IMR-90 (cell line): ENCODE measurements around the gene GSE1.

Experiments
- CEBPB ChIP-seq: IDR thresholded peaks from 2 replicates; pipeline ENCODE4 v1.6.1; 2012; ENCODE audit warnings: low read depth, low read length, improper control_type of control experiment
- CTCF ChIP-seq: conservative IDR thresholded peaks from 2 replicates; pipeline ENCODE4 v1.5.1; 2012; ENCODE audit warnings: mild to moderate bottlenecking, low read depth, low read length, improper control_type of control experiment
- RCOR1 ChIP-seq: IDR thresholded peaks from 2 replicates; pipeline ENCODE4 v1.6.1; 2012; ENCODE audit warnings: mild to moderate bottlenecking, low read length, improper control_type of control experiment; ENCODE audit not compliant: insufficient replicate concordance
- USF2 ChIP-seq: fragments of 150-350 bp; IDR thresholded peaks from 2 replicates; pipeline ENCODE4 v1.6.1; 2017; ENCODE audit warnings: mild to moderate bottlenecking, antibody characterized with exemption, low read length, low read depth

DNA sequence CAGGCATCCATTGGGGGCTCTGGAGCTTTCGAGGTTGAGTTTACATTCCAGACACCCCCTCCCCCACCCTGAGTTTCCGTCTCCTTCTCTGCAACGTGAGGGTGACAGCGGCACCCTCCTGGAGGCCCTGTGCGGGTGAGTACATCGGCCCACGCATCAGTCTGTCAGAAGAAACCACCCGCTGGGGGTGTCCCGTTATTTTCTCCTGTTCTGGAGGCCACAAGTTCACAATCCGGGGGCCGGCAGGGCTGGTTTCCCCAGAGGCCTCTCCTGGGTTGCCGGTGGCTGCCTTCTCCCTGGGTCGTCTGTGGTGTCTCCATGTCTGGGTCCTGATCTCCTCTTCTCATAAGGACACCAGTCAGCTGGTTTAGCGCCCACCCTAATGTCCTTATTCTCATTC, 35.7 kb downstream of the GSE1 start:
- no peak for TF ChIP-seq USF2
- no peak for TF ChIP-seq RCOR1
- no peak for TF ChIP-seq CTCF
- no peak for TF ChIP-seq CEBPB
